ENCODE results near the gene PLEK.

GRCh38 chr2:68385907-68386287 is 20.8 kb downstream of the PLEK start:
- TF ChIP-seq CTCF (IDR thresholded peaks at IDR 0.05), result no peak
- TF ChIP-seq POLR2A (IDR thresholded peaks at IDR 0.05), result no peak
